IMR-90 (cell line): ENCODE results near the gene CDKN2B-AS1. TPM values are rescaled to one million over a fixed set of nuclear protein-coding genes. Genes with fewer than 3 reads are reported as not detected.

Source experiments
- ATAC-seq: fragments of 200-7000 bp; cut with Tn5 transposase; 2 replicates; pipeline ENCODE4 v1.9.1; 2020; ENCODE audit warnings: low read depth, mild to moderate bottlenecking, moderate library complexity
- BruUV-seq: library from RNA; stranded (reverse); fragments of 400-500 nt; replicated peaks from 2 replicates; lab custom pipeline; 2021; lab: Mats Ljungman, UMichigan
- CTCF ChIA-PET: fragments of 300-600 bp; formaldehyde crosslinking; extraction: SDS; loops from one replicate; lab custom pipeline; 2021; ENCODE audit warnings: antibody characterized with exemption; lab: Yijun Ruan, JAX
- POLR2A ChIA-PET: fragments of 300-600 bp; sonication (Branson Sonifier 250); formaldehyde crosslinking; loops from one replicate; lab custom pipeline; 2022; ENCODE audit warnings: antibody characterized with exemption; ENCODE audit not compliant: unreplicated experiment; lab: Charles Lee
- DNase-seq: peaks from one replicate; pipeline ENCODE4 v3.0.0; 2013
- H2AFZ ChIP-seq: replicated peaks from 2 replicates; pipeline ENCODE3; 2013; ENCODE audit warnings: low read length, mild to moderate bottlenecking; ENCODE audit not compliant: poor library complexity
- H2AK5ac ChIP-seq: 2 replicates; pipeline ENCODE4 v1.6.1; 2013; ENCODE audit warnings: low read depth, low read length, inconsistent platforms
- H2AK9ac ChIP-seq: replicated peaks from 2 replicates; pipeline ENCODE3; 2013; ENCODE audit warnings: mild to moderate bottlenecking, low read depth, low read length, moderate library complexity; ENCODE audit not compliant: poor library complexity
- H2BK120ac ChIP-seq: 2 replicates; pipeline ENCODE4 v1.6.1; 2013; ENCODE audit warnings: low read depth, low read length, inconsistent platforms
- H2BK15ac ChIP-seq: 3 replicates; pipeline ENCODE4 v1.6.1; 2013; ENCODE audit warnings: low read depth, low read length, inconsistent platforms
- H2BK20ac ChIP-seq: 2 replicates; pipeline ENCODE4 v1.6.1; 2013; ENCODE audit warnings: low read depth, mild to moderate bottlenecking, inconsistent platforms, low read length, moderate library complexity
- H2BK5ac ChIP-seq: 2 replicates; pipeline ENCODE4 v1.6.1; 2013; ENCODE audit warnings: mild to moderate bottlenecking, low read depth, low read length, inconsistent platforms; ENCODE audit not compliant: poor library complexity, severe bottlenecking
- H3K14ac ChIP-seq: replicated peaks from 2 replicates; pipeline ENCODE4 v1.6.1; 2013; ENCODE audit warnings: low read depth, low read length, inconsistent platforms
- H3K18ac ChIP-seq: 2 replicates; pipeline ENCODE4 v1.6.1; 2013; ENCODE audit warnings: low read depth, low read length, control low read depth
- H3K23ac ChIP-seq: 2 replicates; pipeline ENCODE4 v1.6.1; 2013; ENCODE audit warnings: low read depth, low read length, inconsistent platforms
- H3K27ac ChIP-seq: 2 replicates; pipeline ENCODE4 v1.5.1; 2013; ENCODE audit warnings: mild to moderate bottlenecking, control low read depth, low read length; ENCODE audit not compliant: insufficient read depth
- H3K27me3 ChIP-seq: 2 replicates; pipeline ENCODE4 v1.6.1; 2013; ENCODE audit warnings: low read length; ENCODE audit not compliant: control insufficient read depth, insufficient read depth
- H3K36me3 ChIP-seq: 2 replicates; pipeline ENCODE4 v1.6.1; 2013; ENCODE audit warnings: low read length, mixed read lengths; ENCODE audit not compliant: control insufficient read depth, insufficient read depth
- H3K4ac ChIP-seq: 2 replicates; pipeline ENCODE4 v1.6.1; 2013; ENCODE audit warnings: low read depth, low read length, inconsistent platforms
- H3K4me1 ChIP-seq: 2 replicates; pipeline ENCODE4 v1.6.1; 2013; ENCODE audit warnings: low read length, mixed read lengths; ENCODE audit not compliant: control insufficient read depth, insufficient read depth
- H3K4me2 ChIP-seq: 2 replicates; pipeline ENCODE4 v1.6.1; 2013; ENCODE audit warnings: low read depth, mild to moderate bottlenecking, control low read depth, low read length, moderate library complexity
- H3K4me3 ChIP-seq: 2 replicates; pipeline ENCODE4 v1.5.1; 2013; ENCODE audit warnings: low read depth, mild to moderate bottlenecking, control low read depth, low read length, moderate library complexity; ENCODE audit not compliant: insufficient read depth
- H3K56ac ChIP-seq: 2 replicates; pipeline ENCODE4 v1.6.1; 2013; ENCODE audit warnings: low read length, inconsistent platforms; ENCODE audit not compliant: insufficient read depth; ENCODE audit errors: extremely low read depth
- H3K79me1 ChIP-seq, 2 experiments: 2 replicates each; pipeline ENCODE4 v1.6.1; 2013; ENCODE audit warnings: low read length in 2 of 2, inconsistent platforms in 1 of 2, low read depth in 1 of 2
- H3K9ac ChIP-seq: 2 replicates; pipeline ENCODE4 v1.6.1; 2013; ENCODE audit warnings: low read depth, low read length, control low read depth
- H3K9me1 ChIP-seq: 2 replicates; pipeline ENCODE4 v1.6.1; 2013; ENCODE audit warnings: low read length, inconsistent platforms; ENCODE audit not compliant: insufficient read depth
- H3K9me3 ChIP-seq: 2 replicates; pipeline ENCODE4 v1.6.1; 2013; ENCODE audit warnings: low read length; ENCODE audit not compliant: control insufficient read depth, insufficient read depth
- H4K20me1 ChIP-seq: 2 replicates; pipeline ENCODE4 v1.6.1; 2013; ENCODE audit warnings: low read length, inconsistent platforms; ENCODE audit not compliant: insufficient read depth
- H4K5ac ChIP-seq: 2 replicates; pipeline ENCODE4 v1.6.1; 2013; ENCODE audit warnings: mild to moderate bottlenecking, low read depth, low read length, control low read depth
- H4K8ac ChIP-seq, 2 experiments: 2 replicates each; pipeline ENCODE4 v1.6.1; 2013; ENCODE audit warnings: low read depth in 2 of 2, low read length in 2 of 2, control low read depth in 1 of 2, inconsistent platforms in 1 of 2
- H4K91ac ChIP-seq: 2 replicates; pipeline ENCODE4 v1.6.1; 2013; ENCODE audit warnings: low read depth, low read length, inconsistent platforms; ENCODE audit not compliant: insufficient read depth
- BHLHE40 ChIP-seq: fragments of 150-350 bp; IDR thresholded peaks from 2 replicates; pipeline ENCODE4 v1.6.1; 2016; ENCODE audit warnings: mild to moderate bottlenecking, low read depth, low read length
- CEBPB ChIP-seq: IDR thresholded peaks from 2 replicates; pipeline ENCODE4 v1.6.1; 2012; ENCODE audit warnings: low read depth, low read length, improper control_type of control experiment
- CHD1 ChIP-seq: IDR thresholded peaks from 2 replicates; pipeline ENCODE4 v1.6.1; 2012; ENCODE audit warnings: low read depth, low read length, improper control_type of control experiment
- CTCF ChIP-seq: conservative IDR thresholded peaks from 2 replicates; pipeline ENCODE4 v1.5.1; 2012; ENCODE audit warnings: mild to moderate bottlenecking, low read depth, low read length, improper control_type of control experiment
- ELK1 ChIP-seq: fragments of 150-350 bp; IDR thresholded peaks from 2 replicates; pipeline ENCODE4 v1.6.1; 2016; ENCODE audit warnings: low read depth, mild to moderate bottlenecking, low read length, moderate library complexity, borderline replicate concordance
- FOS ChIP-seq: fragments of 150-350 bp; IDR thresholded peaks from 2 replicates; pipeline ENCODE4 v1.6.1; 2016; ENCODE audit warnings: low read depth, low read length
- MAFK ChIP-seq: IDR thresholded peaks from 2 replicates; pipeline ENCODE4 v1.6.1; 2012; ENCODE audit warnings: low read depth, low read length, improper control_type of control experiment
- MAZ ChIP-seq: IDR thresholded peaks from 2 replicates; pipeline ENCODE4 v1.6.1; 2012; ENCODE audit warnings: low read depth, mild to moderate bottlenecking, low read length, improper control_type of control experiment, moderate library complexity, borderline replicate concordance
- MXI1 ChIP-seq: IDR thresholded peaks from 2 replicates; pipeline ENCODE4 v1.6.1; 2012; ENCODE audit warnings: low read depth, mild to moderate bottlenecking, low read length, moderate library complexity, borderline replicate concordance
- NFE2L2 ChIP-seq: fragments of 150-350 bp; IDR thresholded peaks from 2 replicates; pipeline ENCODE4 v1.6.1; 2016; ENCODE audit warnings: low read depth, mild to moderate bottlenecking, low read length
- POLR2A ChIP-seq: IDR thresholded peaks from 2 replicates; pipeline ENCODE4 v1.6.1; 2012; ENCODE audit warnings: mild to moderate bottlenecking, low read depth, low read length
- RAD21 ChIP-seq: IDR thresholded peaks from 2 replicates; pipeline ENCODE4 v1.6.1; 2012; ENCODE audit warnings: low read length, improper control_type of control experiment
- RCOR1 ChIP-seq: IDR thresholded peaks from 2 replicates; pipeline ENCODE4 v1.6.1; 2012; ENCODE audit warnings: mild to moderate bottlenecking, low read length, improper control_type of control experiment; ENCODE audit not compliant: insufficient replicate concordance
- RFX5 ChIP-seq: IDR thresholded peaks from 2 replicates; pipeline ENCODE4 v1.8.0; 2012; ENCODE audit warnings: low read depth, mild to moderate bottlenecking, low read length, moderate library complexity
- SMC3 ChIP-seq: fragments of 150-350 bp; IDR thresholded peaks from 2 replicates; pipeline ENCODE4 v1.6.1; 2016; ENCODE audit warnings: low read depth, mild to moderate bottlenecking, antibody characterized with exemption, low read length, moderate library complexity
- WGBS, 2 experiments: methylation state at CpG; one replicate each; pipeline versions ENCODE4 v1.1.5 to v1.1.7; 2013; ENCODE audit warnings: missing lambda C conversion rate in 2 of 2; ENCODE audit not compliant: insufficient read length in 1 of 2; ENCODE audit errors: extremely low coverage in 2 of 2; 5-methylcytosine and 5-hydroxymethylcytosine counted together
- dilution Hi-C: fragments of 300-500 bp; cut with HindIII; formaldehyde crosslinking; loops from one replicate; pipeline ENCODE4 v1.14.3; 2018; ENCODE audit warnings: low sequenced_read_pairs; ENCODE audit not compliant: unreplicated experiment
- in situ Hi-C: fragments of 300-500 bp; cut with MboI; formaldehyde crosslinking; loops from 3 replicates; pipeline ENCODE4 v1.14.3; 2019; ENCODE audit warnings: low sequenced_read_pairs, inconsistent platforms, mixed read lengths
- intact Hi-C: fragments of 100-400 bp; cut with micrococcal nuclease; formaldehyde crosslinking; loops from 2 replicates; pipeline ENCODE4 v1.10.0; 2022
- polyA plus RNA-seq, 3 experiments: library from polyadenylated mRNA; depleted of rRNA; stranded (reverse); fragments of >200 nt; gene quantifications; 2 replicates each; pipeline ENCODE4 v1.2.3, GENCODE V29; 2012; ENCODE audit warnings: low replicate concordance in 1 of 3
- total RNA-seq: library from RNA; depleted of rRNA; stranded (reverse); fragments of >200 nt; gene quantifications from 2 replicates; pipeline ENCODE4 v1.2.3, GENCODE V29; 2012
- TF ChIP-seq, protein P1 (sequence below): fragments of 150-350 bp; IDR thresholded peaks from 2 replicates; pipeline ENCODE4 v1.6.1; 2017; ENCODE audit warnings: mild to moderate bottlenecking, antibody characterized with exemption, low read length, low read depth

CDKN2B-AS1 gene
- total and polyA plus RNA-seq, 2 of the 4 experiments (the other 2 are of a cell fraction): 1.0 to 1.1 TPM

- Histone ChIP-seq H3K79me1 (no peaks in the 10 kb centered on the region), H3K56ac (no peak overlapping the region), H3K27me3 (no peaks in the 10 kb centered on the region; the same call in 1 of the 2 replicates), H3K27ac (no peak overlapping the region), H4K20me1 (no peaks in the 10 kb centered on the region), H2BK15ac (no peak overlapping the region), H3K18ac (no peak overlapping the region), H3K14ac (no peak overlapping the region), H3K9ac (no peak overlapping the region), H2BK120ac (no peak overlapping the region), H3K23ac (no peak overlapping the region), H3K36me3 (no peaks in the 10 kb centered on the region), H2AK5ac (no peak overlapping the region), H3K4me1 (peaks cover 4% of the 10 kb centered on the region), H3K9me3 (no peaks in the 10 kb centered on the region), H3K4me3 (no peak overlapping the region), H4K5ac (no peak overlapping the region), H2BK20ac (no peak overlapping the region), H2AFZ (no peak overlapping the region), H4K91ac (no peak overlapping the region), H4K8ac (no peak overlapping the region), H3K4me2 (no peak overlapping the region), H3K4ac (no peak overlapping the region), H2BK5ac (no peak overlapping the region), H3K9me1 (no peaks in the 10 kb centered on the region), H2AK9ac (no peak overlapping the region)
- dilution Hi-C loops (no loop called here), intact Hi-C loops (no loop called here), in situ Hi-C loops (no loop called here)
- no TSS peak for BruUV-seq
- WGBS, 2 experiments: no CpG with 5 or more reads among the region's 3 CpGs
- CTCF ChIA-PET: interaction anchor here (0.6 kb wide), 1 partner anchor 21 kb away, joined by 3 read pairs; no protein-coding TSS in a partner anchor
- POLR2A ChIA-PET: no interaction called here
- DNase-seq (no peak), ATAC-seq (no peak)
- TF ChIP-seq POLR2A (no peak), RFX5 (no peak), BHLHE40 (no peak), SMC3 (no peak), MAFK (no peak), ELK1 (no peak), RAD21 (no peak), MAZ (no peak), CEBPB (no peak), RCOR1 (no peak), CHD1 (no peak), NFE2L2 (no peak), MXI1 (no peak), FOS (no peak), CTCF (no peak)
- TF ChIP-seq, protein P1, sequence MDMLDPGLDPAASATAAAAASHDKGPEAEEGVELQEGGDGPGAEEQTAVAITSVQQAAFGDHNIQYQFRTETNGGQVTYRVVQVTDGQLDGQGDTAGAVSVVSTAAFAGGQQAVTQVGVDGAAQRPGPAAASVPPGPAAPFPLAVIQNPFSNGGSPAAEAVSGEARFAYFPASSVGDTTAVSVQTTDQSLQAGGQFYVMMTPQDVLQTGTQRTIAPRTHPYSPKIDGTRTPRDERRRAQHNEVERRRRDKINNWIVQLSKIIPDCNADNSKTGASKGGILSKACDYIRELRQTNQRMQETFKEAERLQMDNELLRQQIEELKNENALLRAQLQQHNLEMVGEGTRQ: no peak
Measured at GRCh38 chr9:22078081-22078480, 83.5 kb downstream of the CDKN2B-AS1 start.
